ENCODE results near the gene SDF4.
A peak's percentile ranks its signal among the peaks of the same experiment; 100 is the strongest.

SDF4 gene

GRCh38 chr1:1215080-1215676 lies 16.6 kb downstream of the SDF4 start:
- no peak for TF ChIP-seq TAF1 (IDR thresholded peaks at IDR 0.05; ENCODE audit: low read depth)
- TF ChIP-seq ZBTB7A (IDR thresholded peaks at IDR 0.05; ENCODE audit: low read depth): no peak
- no peak for TF ChIP-seq CREB1 (IDR thresholded peaks at IDR 0.05; ENCODE audit: low read depth)
- no peak for TF ChIP-seq YY1 (IDR thresholded peaks at IDR 0.05; ENCODE audit: low read depth)
- no peak for TF ChIP-seq TCF12 (IDR thresholded peaks at IDR 0.05; ENCODE audit: low read depth)
- no peak for TF ChIP-seq FOXM1 (IDR thresholded peaks at IDR 0.05; ENCODE audit: borderline replicate concordance, low read depth)
- TF ChIP-seq USF1 (IDR thresholded peaks at IDR 0.05): no peak
- TF ChIP-seq RAD21 (IDR thresholded peaks at IDR 0.05; ENCODE audit: low read depth): no peak
- TF ChIP-seq MAX (IDR thresholded peaks at IDR 0.05): no peak

- no peak for TF ChIP-seq CREB1 (IDR thresholded peaks at IDR 0.05; ENCODE audit: low read depth)
- TF ChIP-seq USF1 (IDR thresholded peaks at IDR 0.05): no peak
- no peak for TF ChIP-seq EGR1 (IDR thresholded peaks at IDR 0.05)
- TF ChIP-seq YY1 (IDR thresholded peaks at IDR 0.05; ENCODE audit: low read depth): no peak
- no peak for TF ChIP-seq TAF1 (IDR thresholded peaks at IDR 0.05; ENCODE audit: low read depth)
- TF ChIP-seq REST (IDR thresholded peaks at IDR 0.05; ENCODE audit: low read depth): no peak
Observed at GRCh38 chr1:1213345-1214265, 18.2 kb downstream of the SDF4 start, which contains the start of gene TNFRSF4. TNFRSF4 (minus strand) TSS chr1:1214153; CDS start chr1:1214127, 26 bp downstream.

- TF ChIP-seq TAF1 (IDR thresholded peaks at IDR 0.05; ENCODE audit: low read depth) (no peak), REST (IDR thresholded peaks at IDR 0.05; ENCODE audit: low read depth) (no peak), EP300 (IDR thresholded peaks at IDR 0.05; ENCODE audit: borderline replicate concordance) (no peak), TCF12 (IDR thresholded peaks at IDR 0.05; ENCODE audit: low read depth) (no peak), RAD21 (IDR thresholded peaks at IDR 0.05; ENCODE audit: low read depth) (no peak), YY1 (IDR thresholded peaks at IDR 0.05; ENCODE audit: low read depth) (no peak), CREB1 (IDR thresholded peaks at IDR 0.05; ENCODE audit: low read depth) (no peak), ZBTB7A (IDR thresholded peaks at IDR 0.05; ENCODE audit: low read depth) (no peak)
Observed at GRCh38 chr1:1212780-1213344, 18.9 kb downstream of the SDF4 start.

GRCh38 chr1:1211541-1212441 lies 20.0 kb downstream of the SDF4 start:
- TF ChIP-seq CREB1 (IDR thresholded peaks at IDR 0.05; ENCODE audit: low read depth): no peak
- TF ChIP-seq FOXM1 (IDR thresholded peaks at IDR 0.05; ENCODE audit: borderline replicate concordance, low read depth): no peak
- TF ChIP-seq YY1 (IDR thresholded peaks at IDR 0.05; ENCODE audit: low read depth): no peak
- no peak for TF ChIP-seq TCF12 (IDR thresholded peaks at IDR 0.05; ENCODE audit: low read depth)
- peak; percentile 32; the same call in 1 of the 2 replicates for TF ChIP-seq ZBTB7A (IDR thresholded peaks at IDR 0.05; ENCODE audit: low read depth)

- TF ChIP-seq RAD21 (IDR thresholded peaks at IDR 0.05; ENCODE audit: low read depth) (no peak), USF1 (IDR thresholded peaks at IDR 0.05) (no peak), CEBPB (IDR thresholded peaks at IDR 0.05) (no peak), EP300 (IDR thresholded peaks at IDR 0.05; ENCODE audit: borderline replicate concordance) (no peak), ZBTB7A (IDR thresholded peaks at IDR 0.05; ENCODE audit: low read depth) (no peak), NFIC (IDR thresholded peaks at IDR 0.05) (no peak), TCF12 (IDR thresholded peaks at IDR 0.05; ENCODE audit: low read depth) (no peak), FOXM1 (IDR thresholded peaks at IDR 0.05; ENCODE audit: borderline replicate concordance, low read depth) (no peak), TEAD4 (IDR thresholded peaks at IDR 0.05) (no peak), YY1 (IDR thresholded peaks at IDR 0.05; ENCODE audit: low read depth) (no peak), CREB1 (IDR thresholded peaks at IDR 0.05; ENCODE audit: low read depth) (no peak), REST (IDR thresholded peaks at IDR 0.05; ENCODE audit: low read depth) (no peak)
Observed at GRCh38 chr1:1210726-1211540, 20.9 kb downstream of the SDF4 start.

Measured in Ishikawa (cell line).